HG02970 (cell line): ENCODE measurements around the gene SDF4.

Experiments used
- ATAC-seq: cut with Tn5 transposase; IDR thresholded peaks from one replicate; pipeline ENCODE4 v1.9.1; 2021; ENCODE audit warnings: mild to moderate bottlenecking, moderate library complexity, moderate number of reproducible peaks; ENCODE audit not compliant: unreplicated experiment, low FRiP score

Gene SDF4, protein sequence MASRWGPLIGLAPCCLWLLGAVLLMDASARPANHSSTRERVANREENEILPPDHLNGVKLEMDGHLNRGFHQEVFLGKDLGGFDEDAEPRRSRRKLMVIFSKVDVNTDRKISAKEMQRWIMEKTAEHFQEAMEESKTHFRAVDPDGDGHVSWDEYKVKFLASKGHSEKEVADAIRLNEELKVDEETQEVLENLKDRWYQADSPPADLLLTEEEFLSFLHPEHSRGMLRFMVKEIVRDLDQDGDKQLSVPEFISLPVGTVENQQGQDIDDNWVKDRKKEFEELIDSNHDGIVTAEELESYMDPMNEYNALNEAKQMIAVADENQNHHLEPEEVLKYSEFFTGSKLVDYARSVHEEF

DNA sequence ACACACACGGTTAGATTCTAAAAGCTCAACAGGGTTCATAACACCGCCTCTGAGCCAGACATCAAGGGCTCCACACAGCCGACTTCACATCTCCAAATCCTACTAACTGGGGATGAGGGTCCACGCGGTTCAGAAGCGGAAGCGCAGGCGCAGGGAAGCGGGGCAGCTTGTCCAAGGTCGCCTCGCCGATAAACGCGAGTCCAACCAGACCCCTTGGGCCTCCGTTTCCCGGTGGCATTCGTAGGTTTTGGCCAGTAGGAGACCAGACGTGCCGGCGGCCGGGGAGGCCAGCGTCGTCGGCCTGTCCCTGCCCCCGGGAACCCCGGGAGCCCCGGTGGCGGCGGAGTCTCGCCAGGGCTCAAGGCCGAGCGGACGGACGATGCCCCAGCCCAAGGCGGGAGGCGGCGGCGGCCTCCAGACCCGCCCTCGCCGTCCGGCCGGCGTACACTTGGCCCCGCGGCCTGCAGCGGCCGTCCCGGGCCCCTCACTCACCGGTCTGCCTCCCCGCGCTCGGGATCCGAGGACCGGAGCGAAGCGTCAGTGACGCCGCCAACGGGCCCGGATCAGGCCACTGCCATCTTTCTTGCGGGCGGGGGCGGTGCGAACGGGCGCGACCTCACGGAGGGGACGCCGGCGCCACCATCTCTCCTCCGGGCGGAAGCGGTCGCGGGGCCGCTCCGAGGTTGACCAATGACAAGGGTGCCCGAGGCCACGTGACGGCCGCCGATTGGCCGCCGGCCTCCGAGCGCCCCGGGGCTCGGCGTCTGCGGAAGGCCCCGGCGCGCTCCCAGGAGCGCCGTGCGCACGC lies at the start of gene SDF4:
Gene SDF4, minus strand, starts transcription at position 602 of the 808 bp plus-strand sequence. CDS start 3,229 bp downstream, outside the sequence.
- ATAC-seq: peak; percentile 94

DNA sequence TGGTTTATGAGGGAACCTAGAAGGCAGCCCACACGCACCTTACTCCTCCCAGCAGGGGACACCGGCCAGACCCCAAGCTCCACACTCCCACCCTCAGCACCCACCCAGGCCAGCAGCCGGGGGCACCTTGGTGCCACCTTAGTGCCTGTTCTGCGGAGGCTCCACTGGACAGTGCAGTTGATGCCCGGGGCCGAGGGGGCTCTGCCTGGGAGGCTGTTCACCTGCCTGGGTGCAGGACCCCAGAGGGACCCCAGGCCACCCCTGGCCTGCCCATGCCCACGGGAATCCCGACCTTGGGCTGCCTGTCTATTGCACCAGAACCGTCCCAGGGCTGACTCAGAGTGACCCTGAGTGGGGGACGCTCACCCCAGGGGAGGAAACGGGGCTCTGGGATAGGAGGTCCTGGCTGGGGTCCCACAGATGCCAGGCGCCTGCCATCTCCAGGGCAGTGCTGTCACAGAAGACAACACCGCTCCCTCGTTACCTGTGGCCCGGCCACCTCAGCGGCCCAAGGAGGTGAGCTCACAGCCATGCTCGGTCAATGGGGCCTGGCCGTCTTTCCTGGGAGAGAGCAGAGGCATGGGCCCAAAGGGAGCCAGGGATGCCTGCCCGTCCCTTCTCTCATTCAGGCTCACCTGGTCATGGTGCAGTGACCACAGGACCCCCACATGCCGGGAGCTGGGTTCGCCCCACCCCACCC lies 49.1 kb upstream of the SDF4 start:
- ATAC-seq: no peak

DNA sequence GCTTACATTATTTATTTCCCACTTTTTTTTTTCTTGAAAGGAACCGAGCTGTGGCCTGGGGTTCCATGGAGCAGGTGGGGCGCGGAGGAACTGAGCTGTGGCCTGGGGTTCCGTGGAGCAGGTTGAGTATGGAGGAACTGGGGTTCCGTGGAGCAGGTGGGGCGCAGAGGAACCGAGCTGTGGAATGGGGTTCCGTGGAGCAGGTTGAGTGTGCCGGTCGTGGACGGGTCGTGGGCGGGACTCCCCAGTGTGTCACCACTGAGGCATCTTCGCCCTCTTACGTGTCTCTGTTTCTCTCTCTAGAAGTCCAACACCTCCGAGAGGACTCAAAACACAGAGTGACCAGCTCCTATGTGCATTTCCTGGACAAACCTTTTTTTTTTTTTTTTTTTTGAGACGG lies 47.2 kb upstream of the SDF4 start:
- no peak for ATAC-seq

DNA sequence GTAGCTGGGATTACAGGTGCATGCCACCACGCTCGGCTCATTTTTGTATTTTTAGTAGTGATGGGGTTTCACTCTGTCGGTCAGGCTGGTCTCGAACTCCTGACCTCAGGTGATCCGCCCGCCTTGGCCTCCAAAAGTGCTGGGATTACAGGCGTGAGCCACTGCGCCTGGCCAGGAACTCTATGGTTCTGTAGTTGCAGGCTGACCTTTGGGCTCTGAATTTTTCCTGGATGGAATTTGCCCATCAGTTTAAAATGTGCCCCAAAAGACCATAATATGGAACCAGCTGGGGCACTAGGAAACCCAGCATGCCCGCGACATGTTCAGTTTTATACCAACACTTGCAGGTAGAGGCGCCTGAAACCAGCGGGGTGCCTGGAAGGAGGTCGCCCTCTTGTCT lies 46.8 kb upstream of the SDF4 start:
- ATAC-seq: no peak

DNA sequence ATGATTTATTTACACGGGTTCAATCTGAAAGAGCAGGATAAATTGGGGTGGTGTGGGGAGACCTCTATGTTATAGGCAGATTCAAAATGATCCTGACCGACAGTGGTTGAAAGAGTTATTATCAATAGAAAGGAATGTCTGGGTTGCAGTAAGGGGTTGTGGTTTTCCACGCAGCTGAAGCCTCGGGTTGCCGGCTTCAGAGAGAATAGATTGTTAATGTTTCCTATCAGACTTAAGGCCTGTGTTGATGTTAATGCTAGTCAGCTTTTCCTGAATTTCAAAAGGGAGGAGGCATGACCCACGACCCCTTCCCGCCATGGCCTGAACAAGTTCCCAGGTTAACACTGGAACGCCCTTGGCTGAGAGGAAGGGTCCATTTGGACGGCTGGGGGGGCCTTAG lies 44.0 kb upstream of the SDF4 start:
- no peak for ATAC-seq

DNA sequence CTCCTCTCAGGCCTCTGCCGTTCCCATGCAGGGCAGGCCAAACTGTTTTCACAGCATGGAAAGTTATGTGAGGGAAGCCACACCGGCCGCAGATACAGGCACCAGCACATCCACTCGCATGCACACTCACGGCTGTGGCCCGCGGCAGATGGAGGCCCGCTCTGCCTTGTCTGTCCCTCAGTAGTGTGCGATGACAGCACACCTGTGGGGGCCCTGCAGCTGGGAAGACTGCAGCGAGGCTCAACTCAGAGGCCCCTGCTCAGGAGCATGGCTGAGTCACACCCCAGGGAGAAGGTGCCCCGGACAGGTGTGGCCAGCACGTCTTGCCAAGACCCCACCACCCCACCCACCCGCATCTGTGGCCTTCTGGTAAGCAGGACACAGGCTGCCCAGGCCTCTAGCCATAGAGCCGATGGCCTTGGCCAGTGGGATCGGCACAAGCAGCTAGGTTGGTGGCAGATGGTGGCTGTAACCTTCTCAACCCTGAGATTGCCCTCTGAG lies 43.2 kb upstream of the SDF4 start:
- ATAC-seq: no peak

DNA sequence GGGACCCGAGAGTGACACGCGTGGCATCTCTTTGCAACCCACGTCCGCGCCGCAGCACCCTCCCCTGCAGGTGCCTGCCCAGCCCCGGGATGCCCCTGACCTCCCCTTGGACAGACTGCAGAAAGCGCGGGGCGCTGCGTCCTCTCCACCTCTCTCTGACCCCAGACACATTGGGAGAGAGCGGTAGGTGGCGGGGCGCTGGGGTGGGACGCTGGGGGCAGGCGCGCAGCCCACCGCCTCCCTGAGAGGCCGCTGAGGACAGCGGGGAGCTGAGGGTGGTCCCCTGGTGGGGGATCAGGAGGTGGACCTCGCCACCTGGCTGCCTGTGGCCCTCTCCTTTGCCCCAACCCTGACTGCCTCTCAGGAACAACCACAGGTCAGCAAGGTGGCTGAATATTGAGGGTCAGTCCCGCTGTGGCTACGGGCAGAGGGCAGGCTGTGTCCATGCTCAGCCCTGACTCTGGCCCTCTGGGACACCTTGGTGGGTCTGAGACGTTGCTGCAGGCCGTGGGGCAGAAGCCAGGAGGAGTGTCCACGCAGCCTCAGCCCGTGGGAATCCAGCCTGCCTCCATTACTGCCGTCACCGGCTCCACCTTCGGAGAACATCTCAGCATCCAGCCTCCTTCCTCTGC lies 42.6 kb upstream of the SDF4 start:
- ATAC-seq: peak; percentile 26

DNA sequence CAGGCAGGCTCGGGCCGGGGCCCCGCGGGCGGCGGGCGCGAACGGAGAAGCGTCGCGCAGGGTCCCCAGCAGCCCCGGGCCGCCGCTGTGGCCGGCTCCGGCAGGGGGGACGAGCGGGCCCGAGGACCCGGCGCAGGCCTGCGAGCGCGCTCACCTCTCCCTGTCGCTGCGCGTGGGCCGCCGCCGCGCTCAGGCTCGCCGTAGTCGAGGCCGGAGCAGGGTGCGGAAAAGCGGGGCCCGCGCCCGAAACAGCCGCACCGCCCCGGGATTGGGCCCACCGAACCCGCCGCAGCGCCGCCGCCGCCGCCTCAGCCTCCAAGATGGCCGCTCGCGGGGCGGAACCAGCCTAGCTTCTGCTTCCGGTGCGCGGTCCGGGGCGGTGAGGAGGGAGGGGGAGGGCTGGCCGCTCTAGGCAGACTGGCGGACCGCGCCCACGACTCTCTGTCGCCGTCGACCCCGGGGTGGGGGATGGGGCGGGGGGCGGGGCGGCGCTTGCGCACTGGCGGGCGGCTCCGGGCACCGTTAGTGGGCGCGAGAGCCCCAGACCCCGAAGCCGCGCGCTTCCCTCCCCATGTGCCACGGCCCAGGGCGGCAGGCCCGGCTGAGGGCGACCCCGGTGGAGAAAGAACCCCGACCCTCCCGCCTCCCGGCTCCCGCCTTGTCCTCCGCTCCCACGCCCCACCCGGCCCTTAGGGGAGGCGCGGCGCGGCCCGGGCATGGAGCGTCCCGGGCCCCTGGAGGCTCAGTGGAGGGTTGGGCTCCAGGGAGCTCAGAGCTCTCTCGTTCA lies 41.9 kb upstream of the SDF4 start, which contains the start of gene UBE2J2:
Gene UBE2J2, minus strand, starts transcription at position 343 of the 787 bp plus-strand sequence. CDS start 5,862 bp downstream, outside the sequence.
- peak; percentile 78 for ATAC-seq

DNA sequence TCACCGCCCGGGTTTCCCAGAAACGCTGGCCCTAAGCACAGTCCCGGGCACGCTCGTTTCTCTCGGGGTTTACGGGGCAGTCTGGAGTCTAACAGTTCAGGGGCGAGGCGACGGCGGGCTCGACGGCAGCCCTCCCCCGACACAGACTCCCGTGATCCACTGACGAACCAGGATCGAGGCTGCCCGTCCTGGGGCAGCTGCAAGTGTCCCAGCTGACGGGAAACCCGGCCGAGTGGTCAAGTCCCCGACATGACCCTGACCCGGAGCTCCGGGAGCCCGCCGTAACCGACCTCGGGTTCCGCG lies 41.4 kb upstream of the SDF4 start:
- peak; percentile 2 for ATAC-seq

DNA sequence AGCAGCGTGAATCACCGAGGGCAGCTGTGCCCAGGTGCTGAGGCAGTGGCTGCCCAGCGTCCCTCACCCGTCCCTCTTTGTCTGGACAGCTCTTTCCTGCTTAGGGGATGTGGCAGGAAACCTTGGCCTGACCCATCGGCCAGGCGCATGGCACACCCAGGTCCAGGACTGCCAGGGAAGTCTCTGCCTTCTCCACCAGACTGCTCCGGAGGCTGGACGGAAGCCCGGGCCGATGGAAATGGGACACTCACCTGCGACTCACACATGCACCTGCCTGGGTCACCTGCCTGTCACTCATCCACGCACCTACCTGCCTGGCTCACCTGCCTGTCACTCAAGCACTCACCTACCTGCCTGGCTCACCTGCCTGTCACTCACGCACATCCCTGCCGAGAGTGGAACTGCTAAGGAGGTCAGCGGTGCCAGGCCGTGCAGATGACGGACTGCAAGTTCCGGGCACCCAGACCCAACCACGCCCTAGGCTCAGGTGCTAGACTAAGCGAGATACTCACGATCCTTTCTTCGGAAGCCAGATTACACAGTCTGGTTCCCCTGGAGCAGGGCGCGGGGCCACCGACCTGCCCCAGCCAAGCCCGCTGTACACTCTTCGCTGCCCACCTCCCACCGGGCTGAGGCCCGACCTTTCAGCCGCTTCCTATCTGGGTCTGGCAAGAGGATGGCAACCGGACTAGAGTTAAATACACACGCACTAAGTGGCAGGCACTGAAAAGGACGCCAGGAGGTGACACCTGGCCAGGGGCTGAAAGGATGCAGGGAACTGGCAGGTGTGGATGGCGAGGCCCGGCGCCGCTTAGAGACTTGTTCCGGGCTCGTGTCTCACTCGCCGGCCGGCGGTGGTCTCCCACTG lies 40.8 kb upstream of the SDF4 start:
- no peak for ATAC-seq

DNA sequence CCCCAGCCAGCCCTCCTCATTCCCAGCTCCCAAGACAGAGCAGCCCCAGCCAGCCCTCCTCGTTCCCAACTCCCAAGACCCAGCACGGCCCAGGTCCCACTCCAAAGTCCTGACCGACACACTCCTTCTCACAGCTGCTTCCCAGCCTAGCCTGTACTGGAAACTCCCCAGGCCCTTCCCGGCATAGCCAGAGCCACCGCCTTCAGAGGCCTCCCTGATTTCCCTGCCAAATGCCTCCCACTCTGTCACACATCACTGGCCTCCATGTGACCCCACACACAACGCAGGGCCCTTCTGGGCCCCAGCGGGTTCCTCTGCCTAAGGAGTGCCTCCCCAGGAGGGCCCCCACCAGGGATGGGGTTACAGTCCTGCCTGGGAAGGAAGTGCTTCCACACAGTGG lies 39.0 kb upstream of the SDF4 start:
- ATAC-seq: no peak

DNA sequence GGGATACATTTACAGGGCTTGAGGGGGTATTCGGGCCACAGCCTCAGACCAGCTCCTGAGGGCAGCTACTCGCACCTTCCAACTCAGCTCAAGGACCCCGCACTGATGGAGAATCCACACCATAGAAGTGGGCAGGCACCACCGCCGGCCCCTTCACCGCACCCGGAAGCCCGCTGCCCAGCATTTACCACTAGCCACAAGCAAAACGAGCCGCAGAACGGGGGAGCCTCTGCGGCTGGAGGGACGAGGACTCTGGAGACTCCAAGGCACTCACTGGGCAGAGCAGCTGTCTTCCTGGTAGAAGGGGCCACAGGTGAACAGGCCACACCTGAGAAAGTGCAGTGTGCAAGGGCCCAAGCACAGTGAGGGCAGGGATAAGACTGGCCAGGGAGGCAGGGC lies 36.5 kb upstream of the SDF4 start:
- ATAC-seq: no peak

DNA sequence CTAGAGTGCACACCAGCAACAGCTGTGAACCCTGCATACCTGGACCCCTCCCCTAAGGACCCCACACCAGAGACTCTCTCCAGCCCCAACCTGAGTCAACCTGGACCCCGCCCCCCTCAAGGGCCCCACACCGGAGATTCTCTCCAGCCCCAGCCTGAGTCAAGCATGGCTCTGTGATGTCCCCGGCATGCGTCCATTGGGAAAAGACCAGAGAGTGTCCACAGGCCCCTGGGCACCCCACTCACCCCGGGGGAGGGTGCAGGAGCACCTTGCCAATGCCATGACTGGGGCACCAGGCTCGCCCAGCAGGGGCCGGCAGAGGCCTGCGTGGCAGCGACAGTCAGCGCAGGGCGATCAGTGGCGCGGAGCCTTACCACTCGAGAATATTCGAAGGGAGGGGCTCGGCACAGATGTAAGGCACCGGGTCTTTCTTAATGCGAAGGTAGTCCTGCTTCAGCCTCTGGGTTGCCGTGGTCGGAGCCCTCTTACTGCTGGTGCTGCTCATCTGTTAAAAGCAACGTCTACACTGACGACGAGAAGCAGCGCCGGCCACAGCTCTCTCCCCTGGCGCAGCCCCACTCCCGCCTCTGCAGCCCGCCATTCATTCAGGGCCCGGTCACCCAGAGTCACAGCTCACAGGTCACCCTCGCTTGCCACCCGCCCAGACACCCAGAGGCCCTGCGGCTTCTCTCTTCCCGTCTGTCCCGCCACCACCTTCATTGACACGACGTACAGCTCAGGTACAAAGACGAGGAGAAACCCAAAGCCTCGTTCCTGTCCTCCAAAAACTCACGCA lies 35.9 kb upstream of the SDF4 start:
- ATAC-seq: no peak

DNA sequence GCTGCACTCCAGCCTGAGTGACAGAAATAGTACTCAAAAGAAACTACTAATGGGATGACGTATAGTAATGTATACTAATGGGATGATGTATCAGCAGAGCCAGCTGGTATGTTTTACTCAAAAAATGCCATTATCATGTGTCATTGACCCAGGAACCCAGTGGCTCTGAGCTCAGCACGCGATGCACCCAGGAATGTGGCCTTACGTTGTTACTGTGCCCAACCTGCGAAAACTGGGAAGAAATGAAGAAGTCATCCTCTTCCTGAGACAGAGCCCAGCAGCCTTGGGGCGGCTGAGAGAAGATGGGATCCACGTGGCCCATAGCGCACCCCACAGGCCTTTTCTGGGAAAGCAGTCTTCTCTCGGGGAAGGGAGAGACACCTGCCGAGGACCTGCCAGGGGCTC lies 33.1 kb upstream of the SDF4 start:
- no peak for ATAC-seq

DNA sequence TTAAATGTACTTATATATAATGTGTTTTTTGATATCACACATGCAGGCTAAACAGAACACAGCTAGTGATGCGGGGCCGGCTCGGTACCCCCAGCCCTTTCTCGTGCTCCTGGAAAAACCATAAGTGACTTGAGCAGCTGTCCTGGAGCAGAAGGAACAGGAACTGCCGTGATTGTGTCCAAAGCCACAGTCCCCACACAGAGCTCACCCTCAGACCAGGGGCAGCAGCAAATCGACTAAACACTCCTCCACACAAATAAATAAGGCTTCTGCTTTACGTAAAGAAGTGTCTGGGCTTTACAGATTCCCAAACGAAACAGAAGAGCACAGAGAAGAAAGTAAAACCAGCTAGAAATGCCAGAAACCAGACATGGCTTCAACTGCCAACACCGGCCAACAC lies 32.2 kb upstream of the SDF4 start:
- no peak for ATAC-seq

DNA sequence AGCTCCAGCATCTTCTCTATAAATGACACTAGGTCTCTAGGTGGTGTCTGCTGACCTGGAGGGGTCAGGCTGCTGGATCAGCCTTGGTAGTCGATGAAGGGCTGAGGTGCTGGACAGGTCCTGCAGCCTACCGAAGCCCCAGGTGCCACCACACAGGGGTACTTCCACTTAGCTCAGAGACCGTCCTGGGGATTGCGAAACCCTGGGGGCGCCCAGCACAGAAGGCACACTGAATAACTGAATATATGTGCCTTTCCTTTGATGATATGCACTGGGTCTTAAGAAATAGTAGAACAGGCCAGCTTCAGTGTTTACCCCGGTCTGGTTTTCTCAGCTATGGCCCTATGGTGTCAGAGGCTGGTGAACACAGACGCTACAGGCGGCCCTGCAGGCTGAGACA lies 31.0 kb upstream of the SDF4 start:
- no peak for ATAC-seq

DNA sequence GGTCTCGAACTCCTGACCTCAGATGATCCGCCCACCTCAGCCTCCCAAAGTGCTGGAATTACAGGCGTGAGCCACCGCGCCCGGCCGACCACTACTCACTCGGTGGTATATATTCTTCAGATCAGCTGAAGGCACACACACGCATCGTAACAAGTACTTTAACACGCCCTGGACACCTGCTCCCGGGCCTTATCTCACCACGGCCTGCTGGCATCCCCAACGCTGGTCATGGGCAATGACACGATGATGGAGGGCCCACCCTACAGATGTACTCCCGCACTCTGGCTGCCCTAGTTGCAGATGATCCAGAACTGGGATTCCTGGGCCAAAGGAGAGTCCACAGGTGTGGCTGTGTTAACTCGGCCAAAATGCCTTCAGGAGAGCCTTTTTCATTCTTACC lies 30.3 kb upstream of the SDF4 start:
- ATAC-seq: no peak
